ENCODE data around the gene ZNF217. TPM values are rescaled to one million over a fixed set of nuclear protein-coding genes. Genes with fewer than 3 reads are reported as not detected.

ZNF217 gene
- total and polyA plus RNA-seq, 2 donors (not counting 1 experiment from before 2014, with no cell fraction given), result 15.5 to 92.6 TPM

DNA sequence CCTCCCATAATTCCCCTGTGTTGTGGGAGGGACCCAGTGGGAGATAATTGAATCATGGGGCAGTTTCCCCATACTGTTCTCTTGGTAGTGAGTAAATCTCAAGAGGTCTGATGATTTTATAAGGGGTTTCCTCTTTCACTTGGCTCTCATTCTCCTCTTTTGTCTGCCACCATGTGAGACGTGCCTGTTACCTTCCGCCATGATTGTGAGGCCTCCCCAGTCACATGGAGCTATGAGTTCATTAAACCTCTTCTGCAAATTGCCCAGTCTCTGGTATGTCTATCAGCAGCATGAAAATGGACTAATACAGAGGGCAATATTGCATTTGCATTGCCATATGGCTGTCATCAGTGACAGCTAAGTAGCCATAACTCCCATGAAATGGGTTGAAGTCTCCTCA is 63.2 kb downstream of the ZNF217 start:
- Histone ChIP-seq H2AFZ (ENCODE audit: insufficient read depth, low read depth, low read length, poor library complexity, severe bottlenecking) (no peak overlapping the region), H3K4me3 (ENCODE audit: control extremely low read depth in 1 of 5, extremely low read depth in 1 of 5, insufficient read depth in 1 of 5, low read depth in 2 of 5, low read length in 4 of 5) (no peak overlapping the region), H3K79me2 (ENCODE audit: control insufficient read depth, insufficient read depth, low read length) (no peaks in the 10 kb centered on the region), H3K27me3 (replicated peaks in 1 of 4; ENCODE audit: control extremely low read depth in 1 of 4, control insufficient read depth in 3 of 4, insufficient read depth in 4 of 4, low read length in 3 of 4) (no peaks in the 10 kb centered on the region), H3K9me3 (ENCODE audit: control extremely low read depth in 1 of 3, control insufficient read depth in 2 of 3, insufficient read depth in 1 of 3, low read length in 2 of 3) (no peaks in the 10 kb centered on the region), H3K9ac (ENCODE audit: low read length) (no peak overlapping the region), H3K36me3 (replicated peaks in 1 of 2; ENCODE audit: control extremely low read depth in 1 of 2, control insufficient read depth in 1 of 2, extremely low read depth in 1 of 2, insufficient read depth in 2 of 2, low read length in 1 of 2) (no peaks in the 10 kb centered on the region), H3K4me1 (ENCODE audit: control insufficient read depth in 2 of 2, insufficient read depth in 2 of 2, low read length in 2 of 2) (peaks cover 10 to 14% of the 10 kb centered on the region in 2 donors), H3K4me2 (replicated peaks; ENCODE audit: low read depth, low read length, poor library complexity, severe bottlenecking) (no peak overlapping the region), H3K27ac (ENCODE audit: low read length in 2 of 2) (no peak overlapping the region), H4K20me1 (ENCODE audit: control insufficient read depth, insufficient read depth, low read length, poor library complexity, severe bottlenecking) (no peaks in the 10 kb centered on the region)
- no peak for DNase-seq
- Mint-ChIP-seq H3K9me3 (ENCODE audit: insufficient read depth) (no peaks in the 10 kb centered on the region), H3K27ac (no peak overlapping the region), H3K27me3 (no peaks in the 10 kb centered on the region), H3K4me3 (no peak overlapping the region), H3K4me1 (peaks cover 18% of the 10 kb centered on the region)
- intact Hi-C loops (cut with micrococcal nuclease), result no loop called here
- ATAC-seq (ENCODE audit: low read depth), result no peak
- ChIA-PET CTCF (no interaction called here), POLR2A (no interaction called here)
- WGBS (ENCODE audit: insufficient coverage), result no CpG with 5 or more reads among the region's 2 CpGs
- TF ChIP-seq EZH2 (IDR thresholded peaks at IDR 0.05; ENCODE audit: borderline replicate concordance, insufficient read depth, low read depth, low read length, poor library complexity, severe bottlenecking), result no peak
- TF ChIP-seq, protein P1, sequence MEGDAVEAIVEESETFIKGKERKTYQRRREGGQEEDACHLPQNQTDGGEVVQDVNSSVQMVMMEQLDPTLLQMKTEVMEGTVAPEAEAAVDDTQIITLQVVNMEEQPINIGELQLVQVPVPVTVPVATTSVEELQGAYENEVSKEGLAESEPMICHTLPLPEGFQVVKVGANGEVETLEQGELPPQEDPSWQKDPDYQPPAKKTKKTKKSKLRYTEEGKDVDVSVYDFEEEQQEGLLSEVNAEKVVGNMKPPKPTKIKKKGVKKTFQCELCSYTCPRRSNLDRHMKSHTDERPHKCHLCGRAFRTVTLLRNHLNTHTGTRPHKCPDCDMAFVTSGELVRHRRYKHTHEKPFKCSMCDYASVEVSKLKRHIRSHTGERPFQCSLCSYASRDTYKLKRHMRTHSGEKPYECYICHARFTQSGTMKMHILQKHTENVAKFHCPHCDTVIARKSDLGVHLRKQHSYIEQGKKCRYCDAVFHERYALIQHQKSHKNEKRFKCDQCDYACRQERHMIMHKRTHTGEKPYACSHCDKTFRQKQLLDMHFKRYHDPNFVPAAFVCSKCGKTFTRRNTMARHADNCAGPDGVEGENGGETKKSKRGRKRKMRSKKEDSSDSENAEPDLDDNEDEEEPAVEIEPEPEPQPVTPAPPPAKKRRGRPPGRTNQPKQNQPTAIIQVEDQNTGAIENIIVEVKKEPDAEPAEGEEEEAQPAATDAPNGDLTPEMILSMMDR (IDR thresholded peaks at IDR 0.05), result no peak

GRCh38 chr20:53529658-53530057 is 64.0 kb downstream of the ZNF217 start:
- no peak for TF ChIP-seq EZH2 (IDR thresholded peaks at IDR 0.05; ENCODE audit: borderline replicate concordance, insufficient read depth, low read depth, low read length, poor library complexity, severe bottlenecking)
- TF ChIP-seq, protein P1 (IDR thresholded peaks at IDR 0.05), result no peak
- Histone ChIP-seq H3K4me3 (ENCODE audit: control extremely low read depth in 1 of 5, extremely low read depth in 1 of 5, insufficient read depth in 1 of 5, low read depth in 2 of 5, low read length in 4 of 5) (no peak overlapping the region), H3K4me1 (ENCODE audit: control insufficient read depth in 2 of 2, insufficient read depth in 2 of 2, low read length in 2 of 2) (peaks cover 10 to 14% of the 10 kb centered on the region in 2 donors), H3K9ac (ENCODE audit: low read length) (no peak overlapping the region), H3K36me3 (replicated peaks in 1 of 2; ENCODE audit: control extremely low read depth in 1 of 2, control insufficient read depth in 1 of 2, extremely low read depth in 1 of 2, insufficient read depth in 2 of 2, low read length in 1 of 2) (no peaks in the 10 kb centered on the region), H3K27ac (ENCODE audit: low read length in 2 of 2) (no peak overlapping the region), H3K79me2 (ENCODE audit: control insufficient read depth, insufficient read depth, low read length) (no peaks in the 10 kb centered on the region), H3K4me2 (replicated peaks; ENCODE audit: low read depth, low read length, poor library complexity, severe bottlenecking) (no peak overlapping the region), H4K20me1 (ENCODE audit: control insufficient read depth, insufficient read depth, low read length, poor library complexity, severe bottlenecking) (no peaks in the 10 kb centered on the region), H3K27me3 (replicated peaks in 1 of 4; ENCODE audit: control extremely low read depth in 1 of 4, control insufficient read depth in 3 of 4, insufficient read depth in 4 of 4, low read length in 3 of 4) (no peaks in the 10 kb centered on the region), H2AFZ (ENCODE audit: insufficient read depth, low read depth, low read length, poor library complexity, severe bottlenecking) (no peak overlapping the region), H3K9me3 (ENCODE audit: control extremely low read depth in 1 of 3, control insufficient read depth in 2 of 3, insufficient read depth in 1 of 3, low read length in 2 of 3) (no peaks in the 10 kb centered on the region)
- H3K27me3 Mint-ChIP-seq, result no peaks in the 10 kb centered on the region
- no peak overlapping the region for H3K27ac Mint-ChIP-seq
- ATAC-seq (ENCODE audit: low read depth) (no peak), DNase-seq (no peak)
- H3K4me3 Mint-ChIP-seq, result no peak overlapping the region
- ChIA-PET POLR2A (no interaction called here), CTCF (no interaction called here)
- H3K4me1 Mint-ChIP-seq, result peaks cover 18% of the 10 kb centered on the region
- WGBS (ENCODE audit: insufficient coverage), result no CpG with 5 or more reads among the region's 5 CpGs
- intact Hi-C loops (cut with micrococcal nuclease), result no loop called here
- H3K9me3 Mint-ChIP-seq (ENCODE audit: insufficient read depth), result no peaks in the 10 kb centered on the region

Measured in B cell (primary cell).